Body of pancreas (tissue), 4 donors: ENCODE results near the gene AUTS2.

Experiments used
- CTCF ChIP-seq, 7 experiments: fragments of 450-650 bp in 4 of 7; fragments of 200-600 bp in 3 of 7; sonication (generic) in 3 of 7; IDR thresholded peaks; one replicate each; pipeline ENCODE4 v1.5.1; 2016 to 2019; ENCODE audit warnings: antibody characterized with exemption in 7 of 7
- POLR2A ChIP-seq, 3 donors: fragments of 450-650 bp; IDR thresholded peaks; one replicate each; pipeline ENCODE4 v1.6.1; 2016; ENCODE audit warnings: antibody characterized with exemption in 3 of 3, mild to moderate bottlenecking in 2 of 3

GRCh38 chr7:69746383-69746782 lies 148.1 kb downstream of the AUTS2 start:
- TF ChIP-seq CTCF (IDR thresholded peaks at IDR 0.05) (no peak), POLR2A (IDR thresholded peaks at IDR 0.05) (no peak)
